Measurements from ENCODE around the gene CCDC33. TPM values are rescaled to one million over a fixed set of nuclear protein-coding genes. Genes with fewer than 3 reads are reported as not detected.

Gene CCDC33
- total RNA-seq, 2 donors from 2014 or later, result 0.10 to 0.21 TPM

GRCh38 chr15:74300057-74300795 lies 64.1 kb downstream of the CCDC33 start:
- intact Hi-C loops (cut with DNase I), result no loop called here
- no peak for TF ChIP-seq CTCF (IDR thresholded peaks at IDR 0.05)
- no peaks in the 10 kb centered on the region for H3K36me3 ChIP-seq
- no peak overlapping the region for H3K9ac ChIP-seq (ENCODE audit: low read depth in 2 of 2, low read length in 2 of 2)
- no peak overlapping the region for H3K4me3 ChIP-seq
- no peaks in the 10 kb centered on the region for H3K27me3 ChIP-seq
- H3K9me3 ChIP-seq, result no peaks in the 10 kb centered on the region
- no peak overlapping the region for H3K27ac ChIP-seq
- DNase-seq, result no peak
- no peaks in the 10 kb centered on the region for H3K4me1 ChIP-seq

- no peak overlapping the region for H3K27ac ChIP-seq
- H3K9ac ChIP-seq (ENCODE audit: low read depth in 2 of 2, low read length in 2 of 2), result no peak overlapping the region
- TF ChIP-seq CTCF (IDR thresholded peaks at IDR 0.05), result no peak
- intact Hi-C loops (cut with DNase I), result loop anchor here (2.0 kb wide), 1 partner anchor 175 kb away; no protein-coding TSS in a partner anchor
- no peaks in the 10 kb centered on the region for H3K27me3 ChIP-seq
- no peaks in the 10 kb centered on the region for H3K36me3 ChIP-seq
- no peaks in the 10 kb centered on the region for H3K9me3 ChIP-seq
- no peaks in the 10 kb centered on the region for H3K4me1 ChIP-seq
- no peak overlapping the region for H3K4me3 ChIP-seq
- no peak for DNase-seq
These were observed 65.6 kb downstream of the CCDC33 start for GRCh38 chr15:74301583-74302361.

GRCh38 chr15:74302821-74303359 lies 66.8 kb downstream of the CCDC33 start:
- no peaks in the 10 kb centered on the region for H3K27me3 ChIP-seq
- no peaks in the 10 kb centered on the region for H3K9me3 ChIP-seq
- H3K36me3 ChIP-seq, result no peaks in the 10 kb centered on the region
- no peak overlapping the region for H3K9ac ChIP-seq (ENCODE audit: low read depth in 2 of 2, low read length in 2 of 2)
- intact Hi-C loops (cut with DNase I), result loop anchor here (2.0 kb wide), 1 partner anchor 176 kb away; no protein-coding TSS in a partner anchor
- TF ChIP-seq CTCF (IDR thresholded peaks at IDR 0.05), result peak; percentile 44
- DNase-seq, result no peak
- no peak overlapping the region for H3K27ac ChIP-seq
- H3K4me1 ChIP-seq, result no peaks in the 10 kb centered on the region
- H3K4me3 ChIP-seq, result no peak overlapping the region

- no peaks in the 10 kb centered on the region for H3K4me1 ChIP-seq
- intact Hi-C loops (cut with DNase I), result loop anchor here (2.0 kb wide), 1 partner anchor 177 kb away; no protein-coding TSS in a partner anchor
- no peak for DNase-seq
- no peaks in the 10 kb centered on the region for H3K36me3 ChIP-seq
- H3K9ac ChIP-seq (ENCODE audit: low read depth in 2 of 2, low read length in 2 of 2), result no peak overlapping the region
- TF ChIP-seq CTCF (IDR thresholded peaks at IDR 0.05), result no peak
- no peaks in the 10 kb centered on the region for H3K27me3 ChIP-seq
- no peak overlapping the region for H3K4me3 ChIP-seq
- no peaks in the 10 kb centered on the region for H3K9me3 ChIP-seq
- H3K27ac ChIP-seq, result no peak overlapping the region
These were observed 67.7 kb downstream of the CCDC33 start for GRCh38 chr15:74303741-74304309.

GRCh38 chr15:74304431-74304830 lies 68.3 kb downstream of the CCDC33 start:
- DNase-seq, result no peak
- no peak overlapping the region for H3K9ac ChIP-seq (ENCODE audit: low read depth in 2 of 2, low read length in 2 of 2)
- H3K27ac ChIP-seq, result no peak overlapping the region
- no peaks in the 10 kb centered on the region for H3K9me3 ChIP-seq
- no peak overlapping the region for H3K4me3 ChIP-seq
- no peak for TF ChIP-seq CTCF (IDR thresholded peaks at IDR 0.05)
- H3K27me3 ChIP-seq, result no peaks in the 10 kb centered on the region
- H3K36me3 ChIP-seq, result no peaks in the 10 kb centered on the region
- intact Hi-C loops (cut with DNase I), result no loop called here
- no peaks in the 10 kb centered on the region for H3K4me1 ChIP-seq

Data from colonic mucosa (tissue), 4 donors.